ENCODE data around the gene HLCS. TPM values are rescaled to one million over a fixed set of nuclear protein-coding genes. Genes with fewer than 3 reads are reported as not detected.
A peak's percentile ranks its signal among the peaks of the same experiment; 100 is the strongest.
"Not testable (repeated sequence)": the region's sequence is repeated elsewhere in the genome, so short reads cannot be mapped to it uniquely, and the experiment has no call there.

The HLCS gene
- total RNA-seq, 1 donor from 2014 or later = 15.3 TPM

DNA sequence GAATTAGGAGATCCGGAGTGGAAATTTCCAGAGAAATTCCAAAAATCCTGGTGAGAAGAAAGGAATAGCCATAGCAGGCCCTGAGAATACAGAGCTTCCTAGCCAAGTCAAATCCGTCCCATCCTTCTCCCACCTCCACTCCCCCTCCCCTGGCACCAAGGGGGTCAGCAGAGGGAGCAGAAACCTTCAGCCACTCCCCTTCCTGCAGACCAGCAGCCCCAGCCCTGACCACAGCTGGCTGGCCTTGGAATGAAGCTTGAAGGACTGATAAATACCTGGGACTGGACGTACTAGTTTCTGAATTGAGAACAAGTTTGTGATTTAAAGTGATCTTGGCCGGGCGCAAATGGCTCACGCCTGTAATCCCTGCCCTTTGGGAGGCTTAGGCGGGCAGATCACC, 26.2 kb upstream of the HLCS start:
- no peak overlapping the region for H3K4me3 Mint-ChIP-seq
- no peaks in the 10 kb centered on the region for H3K9me3 Mint-ChIP-seq
- peaks cover 15% of the 10 kb centered on the region for H3K4me1 Mint-ChIP-seq
- DNase-seq = no peak
- no peak overlapping the region for H3K27ac Mint-ChIP-seq
- no peaks in the 10 kb centered on the region for H3K36me3 Mint-ChIP-seq (ENCODE audit: low read depth)
- peaks cover 2% of the 10 kb centered on the region for H3K27me3 Mint-ChIP-seq
- intact Hi-C loops (cut with micrococcal nuclease) = no loop called here

DNA sequence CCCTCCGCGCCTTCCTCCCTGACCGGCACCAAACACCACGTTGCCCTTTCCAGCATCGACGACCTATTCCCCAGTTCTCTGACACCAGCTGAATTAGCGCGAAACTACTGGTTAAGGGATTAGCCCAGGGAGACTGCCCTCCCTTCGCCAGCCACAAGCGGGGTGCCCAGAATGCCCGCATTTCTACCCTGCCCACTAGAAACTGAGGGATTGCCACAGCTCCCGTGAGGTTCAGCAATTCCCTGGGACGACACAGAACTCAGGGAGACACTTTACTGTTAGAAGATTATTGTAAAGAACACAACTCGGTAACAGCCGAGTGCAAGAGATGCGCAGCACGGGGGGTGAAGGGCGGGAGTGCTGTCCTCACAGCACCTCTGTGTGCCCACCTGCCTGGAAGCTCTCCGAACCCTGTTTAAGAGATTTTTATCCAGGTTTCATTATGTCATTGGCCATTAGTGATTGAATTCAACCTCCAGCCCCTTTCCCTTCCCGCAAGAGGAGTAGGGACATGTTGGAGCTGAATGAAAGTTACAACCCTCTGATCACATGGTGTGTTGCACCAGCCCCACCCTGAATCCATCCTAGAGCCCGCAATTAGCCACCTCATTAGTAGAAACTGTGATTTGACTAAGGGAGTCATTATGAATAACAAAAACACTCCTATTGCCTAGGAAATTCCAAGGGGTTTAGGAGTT, 24.2 kb upstream of the HLCS start:
- no peak for DNase-seq
- intact Hi-C loops (cut with micrococcal nuclease) = loop anchor here (2.0 kb wide), 1 partner anchor 16 kb away; the partner anchor contains the start of gene RIPPLY3
- peak overlapping the region; percentile 83 for H3K27ac Mint-ChIP-seq
- H3K4me1 Mint-ChIP-seq = peaks cover 30% of the 10 kb centered on the region
- H3K27me3 Mint-ChIP-seq = peaks cover 2% of the 10 kb centered on the region
- no peaks in the 10 kb centered on the region for H3K9me3 Mint-ChIP-seq
- peak overlapping the region; percentile 83 for H3K4me3 Mint-ChIP-seq
- no peaks in the 10 kb centered on the region for H3K36me3 Mint-ChIP-seq (ENCODE audit: low read depth)

DNA sequence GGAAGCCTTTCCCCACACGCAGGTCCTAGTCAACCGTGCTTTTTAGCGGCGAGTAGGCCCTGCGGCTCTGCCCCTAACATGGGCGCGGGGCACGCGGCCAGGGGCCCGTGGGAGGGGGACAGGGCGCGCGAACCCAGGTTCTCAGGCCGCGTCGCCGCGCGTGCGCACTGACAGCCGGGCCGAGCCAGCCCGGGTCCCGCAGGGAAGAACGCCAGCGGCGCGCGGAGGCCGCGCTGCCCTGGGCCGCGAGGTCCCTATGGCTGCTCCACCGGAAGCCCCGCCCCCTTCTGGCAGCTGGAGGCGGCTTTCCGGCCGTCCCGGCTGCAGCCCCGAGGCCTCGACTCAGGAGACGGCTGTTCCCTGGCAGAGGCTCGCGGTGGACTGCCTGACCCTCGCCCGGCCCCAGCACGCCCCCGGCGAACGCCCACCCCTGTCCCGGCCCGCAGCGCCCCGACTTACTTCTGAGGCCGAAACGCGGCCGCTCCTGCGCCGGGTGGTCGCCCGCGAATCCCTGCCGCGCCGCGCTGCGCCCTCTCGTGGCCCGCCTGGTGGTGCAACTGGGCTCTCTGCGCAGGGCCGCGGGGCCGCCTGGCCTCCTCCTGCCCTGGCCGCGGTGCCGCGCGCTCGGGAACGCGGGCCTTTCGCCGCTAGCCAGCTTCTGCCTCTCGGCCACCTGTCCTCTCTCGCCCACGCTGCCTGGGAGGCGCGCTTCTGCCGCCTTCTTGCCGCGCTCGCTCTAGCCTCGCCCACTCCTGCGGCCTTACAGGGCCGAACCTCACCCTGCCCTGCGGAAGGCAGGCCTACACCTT, 23.4 kb upstream of the HLCS start:
- Mint-ChIP-seq H3K4me3 (peak overlapping the region; percentile 83), H3K4me1 (peaks cover 33% of the 10 kb centered on the region), H3K27ac (peak overlapping the region; percentile 94), H3K36me3 (ENCODE audit: low read depth) (no peaks in the 10 kb centered on the region), H3K27me3 (peaks cover 2% of the 10 kb centered on the region), H3K9me3 (no peaks in the 10 kb centered on the region)
- DNase-seq = peak; percentile 97
- intact Hi-C loops (cut with micrococcal nuclease) = loop anchor here (1.0 to 5.0 kb wide), 7 partner anchors 17 to 572 kb away; partner anchors contain the start of genes DYRK1A, HLCS, PIGP and RIPPLY3

DNA sequence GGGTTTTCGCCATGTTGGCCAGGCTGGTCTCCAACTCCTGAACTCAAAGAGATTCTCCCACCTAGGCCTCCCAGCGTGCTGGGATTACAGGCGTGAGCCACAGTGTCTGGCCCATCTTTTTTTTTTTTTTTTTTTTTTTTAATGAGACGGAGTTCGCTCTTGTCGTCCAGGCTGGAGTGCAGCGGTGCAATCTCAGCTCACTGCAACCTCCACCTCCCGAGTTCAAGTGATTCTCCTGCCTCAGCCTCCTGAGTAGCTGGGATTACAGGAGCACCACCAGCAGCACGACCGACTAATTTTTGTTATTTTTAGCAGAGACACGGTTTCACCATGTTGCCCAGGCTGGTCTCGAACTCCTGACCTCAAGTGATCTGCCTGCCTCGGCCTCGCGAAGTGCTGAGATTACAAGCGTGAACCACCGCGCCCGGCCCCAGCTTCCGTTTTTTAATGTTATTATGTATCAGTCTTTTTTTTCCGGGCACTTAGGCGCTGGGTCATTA, 22.8 kb upstream of the HLCS start:
- Mint-ChIP-seq H3K4me3 (peak overlapping the region; percentile 83), H3K4me1 (peaks cover 36% of the 10 kb centered on the region), H3K27ac (peak overlapping the region; percentile 94)
- not testable (repeated sequence) for H3K9me3 Mint-ChIP-seq; H3K27me3 Mint-ChIP-seq; DNase-seq; H3K36me3 Mint-ChIP-seq (ENCODE audit: low read depth)
- intact Hi-C loops (cut with micrococcal nuclease) = loop anchor here (1.0 to 5.0 kb wide), 6 partner anchors 23 to 573 kb away; partner anchors contain the start of genes DYRK1A, HLCS, PIGP and TTC3

DNA sequence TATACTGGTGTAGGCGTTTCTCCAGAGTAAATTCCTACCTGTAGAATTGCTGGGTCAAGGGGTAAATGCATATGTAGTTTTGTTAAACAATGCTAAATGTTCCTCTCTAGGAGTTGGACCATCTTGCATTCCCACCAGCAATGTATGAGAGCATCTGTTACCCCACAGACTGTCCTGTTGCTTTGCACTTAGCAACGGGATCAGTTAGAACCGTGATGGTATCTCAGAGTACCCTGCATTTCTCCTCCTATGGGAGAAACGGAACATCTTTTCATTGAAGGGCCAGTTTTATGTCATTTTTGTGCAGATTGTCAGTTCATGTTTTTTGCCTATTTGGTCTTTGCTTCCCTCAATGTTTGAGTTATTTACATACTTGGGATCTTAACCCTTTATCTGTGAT, 22.1 kb upstream of the HLCS start:
- Mint-ChIP-seq H3K4me1 (peaks cover 36% of the 10 kb centered on the region), H3K4me3 (peak overlapping the region; percentile 26), H3K36me3 (ENCODE audit: low read depth) (no peaks in the 10 kb centered on the region), H3K27me3 (peaks cover 2% of the 10 kb centered on the region), H3K9me3 (no peaks in the 10 kb centered on the region), H3K27ac (peak overlapping the region; percentile 45)
- intact Hi-C loops (cut with micrococcal nuclease) = loop anchor here (2.0 to 5.0 kb wide), 4 partner anchors 50 to 574 kb away; partner anchors contain the start of genes DYRK1A and VPS26C
- DNase-seq = no peak

DNA sequence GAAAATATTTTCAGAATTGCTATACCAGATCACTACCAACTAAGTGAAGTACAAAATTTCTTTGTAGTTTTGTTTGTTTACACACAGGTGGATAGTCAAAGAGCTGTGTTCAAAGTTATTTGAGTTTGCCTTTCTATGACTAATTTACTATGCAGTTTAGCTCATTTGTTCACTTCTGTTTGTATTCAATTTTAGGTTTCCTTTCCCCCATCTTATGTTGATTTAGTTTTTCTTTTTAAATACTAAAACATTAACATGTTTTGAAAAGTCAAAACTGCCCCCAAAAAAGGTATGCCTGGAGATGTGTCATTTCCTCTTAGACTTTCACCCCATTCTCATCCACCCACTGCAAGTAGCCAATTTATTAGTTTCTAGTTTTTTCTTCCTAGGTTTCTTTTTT, 21.4 kb upstream of the HLCS start:
- Mint-ChIP-seq H3K4me3 (peak overlapping the region; percentile 26), H3K27ac (peak overlapping the region; percentile 61), H3K9me3 (no peaks in the 10 kb centered on the region), H3K27me3 (peaks cover 2% of the 10 kb centered on the region), H3K36me3 (ENCODE audit: low read depth) (no peaks in the 10 kb centered on the region), H3K4me1 (peaks cover 36% of the 10 kb centered on the region)
- intact Hi-C loops (cut with micrococcal nuclease) = loop anchor here (2.0 to 5.0 kb wide), 4 partner anchors 49 to 574 kb away; partner anchors contain the start of genes DYRK1A and VPS26C
- DNase-seq = no peak

DNA sequence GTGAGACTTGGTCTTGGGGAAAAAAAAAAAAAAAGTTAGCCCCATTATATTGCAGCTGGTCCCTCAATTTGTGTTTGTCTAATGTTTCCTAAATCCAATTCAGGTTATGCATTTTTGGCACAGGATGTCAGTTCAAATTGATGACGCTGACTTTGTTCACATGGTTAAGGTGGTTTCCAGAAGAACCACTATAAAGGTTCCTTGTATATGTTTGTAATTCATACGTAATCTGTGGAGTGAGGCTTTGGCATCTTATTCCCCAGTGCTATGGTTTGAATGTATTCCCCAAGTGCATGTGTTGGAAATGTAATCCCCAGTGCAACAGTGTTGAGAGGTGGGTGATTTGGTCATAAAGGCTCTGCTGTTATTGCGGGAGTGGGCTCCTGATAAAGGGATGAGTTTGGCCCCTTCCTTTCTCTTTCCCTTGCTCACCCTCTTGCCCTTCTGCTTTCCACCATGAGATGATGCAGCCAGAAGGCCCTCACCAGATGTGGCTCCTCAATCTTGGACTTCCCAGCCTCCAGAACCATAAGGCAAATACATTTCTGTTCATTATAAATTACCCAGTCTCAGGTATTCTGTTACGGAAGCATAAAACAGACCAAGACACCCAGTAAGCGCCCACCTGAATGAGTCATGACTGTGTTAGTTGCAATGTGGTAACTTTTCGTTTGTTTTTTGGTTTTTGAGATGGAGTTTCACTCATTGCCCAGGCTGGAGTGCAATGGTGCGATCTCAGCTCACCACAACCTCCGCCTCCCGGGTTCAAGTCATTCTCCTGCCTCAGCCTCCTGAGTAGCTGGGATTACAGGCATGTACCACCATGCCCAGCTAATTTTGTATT, 19.5 kb upstream of the HLCS start:
- intact Hi-C loops (cut with micrococcal nuclease) = loop anchor here (5.0 kb wide), 3 partner anchors 281 to 576 kb away; partner anchors contain the start of genes DYRK1A and VPS26C
- H3K27ac Mint-ChIP-seq = peak overlapping the region; percentile 92
- H3K36me3 Mint-ChIP-seq (ENCODE audit: low read depth) = no peaks in the 10 kb centered on the region
- DNase-seq = peak; percentile 80
- peaks cover 38% of the 10 kb centered on the region for H3K4me1 Mint-ChIP-seq
- H3K4me3 Mint-ChIP-seq = peak overlapping the region; percentile 73
- H3K27me3 Mint-ChIP-seq = peaks cover 1% of the 10 kb centered on the region
- H3K9me3 Mint-ChIP-seq = no peaks in the 10 kb centered on the region

DNA sequence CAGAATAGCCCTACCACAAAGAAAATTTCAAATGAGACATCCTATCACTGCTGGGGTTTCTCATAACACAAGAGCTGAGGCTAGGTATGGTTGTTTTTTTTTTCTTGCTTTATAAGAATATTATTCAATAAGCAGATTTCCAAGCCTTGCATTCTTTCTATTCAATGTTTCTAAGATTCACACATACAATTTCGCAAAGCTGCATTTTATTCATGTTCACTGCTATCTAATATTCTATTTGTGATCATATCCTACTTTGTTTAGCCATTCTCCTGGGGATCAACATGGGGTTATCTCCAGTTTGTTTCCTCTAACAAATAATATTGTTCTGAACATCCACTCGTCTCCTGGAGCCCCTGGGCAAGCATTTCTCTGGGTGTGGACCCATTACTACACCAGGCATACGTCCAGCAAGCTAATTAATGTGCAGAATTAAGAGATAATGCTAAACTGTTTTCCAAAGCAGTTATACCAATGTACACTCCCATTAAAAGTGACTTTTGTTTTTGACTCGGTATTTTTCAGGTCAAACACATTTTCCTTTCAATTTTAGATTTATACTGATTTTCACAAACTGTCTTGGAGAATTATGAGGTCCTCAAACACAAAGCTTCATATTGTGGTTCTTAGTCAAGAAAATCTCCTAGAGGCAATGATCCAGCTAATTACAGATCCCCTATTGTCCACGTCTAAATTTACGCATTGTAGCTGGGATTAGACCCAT, 15.7 kb upstream of the HLCS start:
- H3K36me3 Mint-ChIP-seq (ENCODE audit: low read depth) = no peaks in the 10 kb centered on the region
- intact Hi-C loops (cut with micrococcal nuclease) = no loop called here
- peaks cover 6% of the 10 kb centered on the region for H3K27me3 Mint-ChIP-seq
- DNase-seq = no peak
- H3K4me1 Mint-ChIP-seq = peaks cover 33% of the 10 kb centered on the region
- H3K27ac Mint-ChIP-seq = no peak overlapping the region
- H3K9me3 Mint-ChIP-seq = no peaks in the 10 kb centered on the region
- no peak overlapping the region for H3K4me3 Mint-ChIP-seq

DNA sequence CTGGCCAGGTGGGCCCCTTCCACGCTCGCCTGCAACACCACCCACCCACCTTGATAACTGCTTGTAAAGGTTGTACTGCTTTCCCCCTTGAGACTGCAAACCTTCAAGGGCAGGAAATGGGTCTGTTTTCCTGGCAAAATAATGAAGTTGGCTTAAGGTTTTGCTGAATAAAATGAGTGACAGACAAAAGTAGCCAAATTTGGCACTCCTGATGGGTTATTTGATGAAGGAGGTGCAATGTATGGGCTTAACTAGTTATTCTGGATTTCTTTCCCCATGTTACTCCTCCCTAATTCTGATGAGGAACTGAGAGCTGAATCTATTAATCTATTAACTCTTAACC, 14.6 kb upstream of the HLCS start:
- peak overlapping the region; percentile 37 for H3K27ac Mint-ChIP-seq
- H3K9me3 Mint-ChIP-seq = no peaks in the 10 kb centered on the region
- H3K4me3 Mint-ChIP-seq = peak overlapping the region; percentile 78
- intact Hi-C loops (cut with micrococcal nuclease) = no loop called here
- peaks cover 6% of the 10 kb centered on the region for H3K27me3 Mint-ChIP-seq
- H3K4me1 Mint-ChIP-seq = peaks cover 32% of the 10 kb centered on the region
- no peaks in the 10 kb centered on the region for H3K36me3 Mint-ChIP-seq (ENCODE audit: low read depth)
- peak; percentile 61 for DNase-seq

DNA sequence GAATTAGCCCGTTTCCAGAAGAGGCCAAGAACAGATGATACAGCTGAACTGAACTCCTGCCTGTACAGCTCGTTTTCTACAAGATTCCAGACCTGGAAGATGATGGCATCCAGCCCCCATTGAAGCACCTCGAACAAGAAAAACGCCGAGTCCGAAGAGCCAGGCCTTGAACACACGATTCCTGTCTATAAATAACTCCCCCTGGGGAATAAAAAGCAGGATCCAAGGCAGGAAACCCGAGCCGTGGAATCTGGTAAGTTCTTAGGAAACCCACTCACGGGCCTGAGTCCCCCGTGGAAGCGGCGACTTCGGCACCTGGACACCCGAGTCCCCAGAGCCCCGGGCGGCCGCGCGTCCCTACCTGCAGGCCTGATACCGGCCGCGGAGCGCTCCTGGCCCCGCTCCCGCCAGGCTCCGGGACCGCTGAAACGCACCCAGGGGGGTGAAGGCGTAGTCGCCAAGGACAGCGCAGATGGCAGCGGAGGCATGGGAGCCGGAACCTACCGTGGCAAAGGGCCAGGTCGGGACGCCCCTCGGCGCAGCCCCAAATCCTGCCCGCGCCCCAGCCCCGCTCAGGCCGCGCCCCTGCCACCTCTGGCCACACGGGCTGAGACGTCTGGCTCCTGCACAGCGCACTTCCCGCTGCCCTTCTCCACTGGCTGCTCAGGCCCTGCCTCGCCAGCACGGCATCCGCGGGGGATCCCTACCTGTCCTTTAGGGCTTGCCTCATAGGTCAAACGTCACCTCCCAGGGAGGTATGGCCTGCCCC, 14.0 kb upstream of the HLCS start:
- intact Hi-C loops (cut with micrococcal nuclease) = no loop called here
- H3K4me3 Mint-ChIP-seq = peak overlapping the region; percentile 78
- no peaks in the 10 kb centered on the region for H3K36me3 Mint-ChIP-seq (ENCODE audit: low read depth)
- H3K4me1 Mint-ChIP-seq = peaks cover 29% of the 10 kb centered on the region
- peaks cover 6% of the 10 kb centered on the region for H3K27me3 Mint-ChIP-seq
- H3K27ac Mint-ChIP-seq = peak overlapping the region; percentile 37
- H3K9me3 Mint-ChIP-seq = no peaks in the 10 kb centered on the region
- DNase-seq = peak; percentile 64

DNA sequence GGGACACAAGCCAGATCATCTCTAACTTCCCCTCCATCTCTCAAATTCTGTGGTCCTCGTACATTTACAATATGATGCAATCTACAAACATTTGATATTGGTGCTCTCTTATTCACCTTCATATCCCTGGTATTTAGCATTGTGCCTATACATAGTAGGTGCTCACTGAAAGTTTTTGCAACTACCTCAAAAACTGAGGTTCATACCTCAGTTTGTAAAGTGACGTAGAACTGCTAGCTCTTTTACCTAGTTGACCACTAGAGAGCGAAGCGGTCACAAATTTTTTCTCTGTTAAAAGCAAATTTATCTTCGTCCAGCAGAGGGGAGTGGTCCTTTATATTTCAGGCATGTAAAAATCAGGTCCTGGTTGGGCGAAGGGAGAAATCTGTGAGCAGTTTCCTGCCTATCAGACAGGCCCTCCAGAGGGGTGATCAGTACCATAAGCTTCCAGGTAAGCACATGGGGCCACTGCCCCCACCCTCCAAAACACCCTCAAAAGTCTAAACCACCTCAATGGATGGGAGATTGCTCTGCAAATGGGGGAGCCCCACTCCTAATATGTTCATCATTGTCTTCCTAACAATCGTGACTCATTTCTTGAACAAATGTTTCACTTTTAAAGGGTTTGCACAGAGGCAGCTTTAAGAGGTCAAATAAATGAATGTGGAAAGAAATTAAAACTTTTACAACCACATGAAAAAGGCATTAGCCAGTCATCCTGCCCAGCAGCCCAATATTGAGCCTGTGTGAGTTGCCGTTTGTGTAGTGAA, 10.6 kb upstream of the HLCS start:
- peak overlapping the region; percentile 49 for H3K27ac Mint-ChIP-seq
- peaks cover 6% of the 10 kb centered on the region for H3K27me3 Mint-ChIP-seq
- intact Hi-C loops (cut with micrococcal nuclease) = loop anchor here (1.0 kb wide), 1 partner anchor 33 kb away; no protein-coding TSS in a partner anchor
- peak; percentile 75 for DNase-seq
- no peaks in the 10 kb centered on the region for H3K36me3 Mint-ChIP-seq (ENCODE audit: low read depth)
- peaks cover 26% of the 10 kb centered on the region for H3K4me1 Mint-ChIP-seq
- H3K9me3 Mint-ChIP-seq = no peaks in the 10 kb centered on the region
- H3K4me3 Mint-ChIP-seq = no peak overlapping the region

Data from activated CD4-positive, alpha-beta T cell treated with anti-CD3 and anti-CD28 coated beads, Interleukin-2, amount 10 ng/mL, durations not matched to agents 24 days and 14 days (primary cell).